GM23248 (cell line): ENCODE data around the gene DCDC1. TPM values are rescaled to one million over a fixed set of nuclear protein-coding genes. Genes with fewer than 3 reads are reported as not detected.

Source experiments
- DNase-seq: peaks from one replicate; pipeline ENCODE4 v3.0.0-alpha.2; 2015
- H2AFZ ChIP-seq: fragments of 200-600 bp; sonication (generic); 2 replicates; pipeline ENCODE4 v1.6.1; 2016; ENCODE audit warnings: antibody characterized with exemption
- H3F3A ChIP-seq: fragments of 200-600 bp; sonication (generic); 2 replicates; pipeline ENCODE4 v1.6.1; 2016; ENCODE audit warnings: mild to moderate bottlenecking, antibody characterized with exemption, mixed run types; ENCODE audit not compliant: insufficient read depth
- H3K27ac ChIP-seq: fragments of 200-600 bp; sonication (generic); 2 replicates; pipeline ENCODE4 v1.5.1; 2016; ENCODE audit warnings: mild to moderate bottlenecking
- H3K27me3 ChIP-seq: fragments of 200-600 bp; sonication (generic); replicated peaks from 2 replicates; pipeline ENCODE4 v1.6.1; 2016; ENCODE audit warnings: mild to moderate bottlenecking; ENCODE audit not compliant: insufficient read depth
- H3K36me3 ChIP-seq: fragments of 200-600 bp; sonication (generic); 2 replicates; pipeline ENCODE4 v1.6.1; 2016; ENCODE audit warnings: low read depth, mild to moderate bottlenecking
- H3K4me1 ChIP-seq: fragments of 200-600 bp; sonication (generic); 2 replicates; pipeline ENCODE4 v1.6.1; 2016; ENCODE audit warnings: mild to moderate bottlenecking; ENCODE audit not compliant: insufficient read depth
- H3K4me2 ChIP-seq: fragments of 200-600 bp; sonication (generic); one replicate; pipeline ENCODE4 v1.6.1; 2016; ENCODE audit warnings: mild to moderate bottlenecking; ENCODE audit not compliant: unreplicated experiment
- H3K4me3 ChIP-seq: fragments of 200-600 bp; sonication (generic); 2 replicates; pipeline ENCODE4 v1.5.1; 2016; ENCODE audit warnings: mild to moderate bottlenecking
- H3K79me2 ChIP-seq: fragments of 200-600 bp; sonication (generic); 2 replicates; pipeline ENCODE4 v1.6.1; 2016; ENCODE audit warnings: mild to moderate bottlenecking; ENCODE audit not compliant: insufficient read depth
- H3K9ac ChIP-seq: fragments of 200-600 bp; sonication (generic); 2 replicates; pipeline ENCODE4 v1.6.1; 2016; ENCODE audit warnings: mild to moderate bottlenecking
- H3K9me2 ChIP-seq: fragments of 200-600 bp; sonication (generic); 2 replicates; pipeline ENCODE4 v1.6.1; 2016; ENCODE audit warnings: mixed run types, mild to moderate bottlenecking, moderate library complexity; ENCODE audit not compliant: insufficient read depth
- H3K9me3 ChIP-seq: fragments of 200-600 bp; sonication (generic); one replicate; pipeline ENCODE4 v1.6.1; 2017; ENCODE audit warnings: low read depth
- H4K20me1 ChIP-seq: fragments of 200-600 bp; sonication (generic); 2 replicates; pipeline ENCODE4 v1.6.0; 2016; ENCODE audit not compliant: insufficient read depth
- EZH2 ChIP-seq: fragments of 200-600 bp; sonication (generic); IDR thresholded peaks from 2 replicates; pipeline ENCODE4 v1.6.1; 2018; ENCODE audit warnings: antibody characterized with exemption, mild to moderate bottlenecking; ENCODE audit not compliant: insufficient read depth, poor library complexity, severe bottlenecking
- EZH2phosphoT487 ChIP-seq: fragments of 200-600 bp; sonication (generic); IDR thresholded peaks from 2 replicates; pipeline ENCODE4 v1.6.1; 2018; ENCODE audit warnings: antibody characterized with exemption, moderate library complexity, mild to moderate bottlenecking, low read depth; ENCODE audit not compliant: insufficient read depth
- WGBS, 2 experiments: methylation state at CpG; one replicate each; pipeline ENCODE4 v1.1.6; 2015 to 2017; ENCODE audit warnings: low lambda C conversion rate in 2 of 2, low coverage in 1 of 2; ENCODE audit errors: missing lambda C conversion rate in 2 of 2; 5-methylcytosine and 5-hydroxymethylcytosine counted together
- in situ Hi-C: fragments of 300-500 bp; cut with MboI; formaldehyde crosslinking; loops from 2 replicates; pipeline ENCODE4 v1.15.0; 2020
- polyA plus RNA-seq: library from polyadenylated mRNA; unstranded; fragments of >200 nt; fragmentation: Nextera tagmentation; extraction: Ambion mirVana; gene quantifications from 2 replicates; pipeline ENCODE4 v1.2.1, GENCODE V29; 2016
- total RNA-seq: library from RNA; depleted of rRNA; stranded (reverse); fragments of >200 nt; shearing (Covaris generic); gene quantifications from 2 replicates; pipeline ENCODE4 v1.2.3, GENCODE V29; 2014

The DCDC1 gene
- total and polyA plus RNA-seq, 2 experiments from 2014 or later = not detected

DNA sequence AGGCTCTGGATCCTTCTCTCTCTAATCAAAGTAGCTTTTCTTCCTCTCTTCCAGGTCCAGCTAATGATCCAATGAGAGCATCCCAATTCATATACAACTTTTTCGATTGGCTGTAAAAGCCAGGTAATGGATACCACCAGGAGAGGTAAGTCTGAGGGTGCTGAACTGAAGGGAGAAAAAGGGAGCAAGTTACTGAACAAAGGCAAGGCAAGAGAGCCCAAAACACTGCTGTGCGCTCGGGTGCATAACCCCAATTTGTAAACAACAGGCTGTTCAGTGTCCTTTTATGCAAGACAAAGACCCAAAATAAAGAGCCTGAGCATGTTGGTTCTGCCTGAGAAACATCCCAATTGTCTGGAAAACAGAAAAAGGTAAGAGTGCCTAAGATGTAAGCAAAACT, 260.1 kb downstream of the DCDC1 start:
- Histone ChIP-seq H3K27ac (no peak overlapping the region), H4K20me1 (no peaks in the 10 kb centered on the region), H3K4me3 (no peak overlapping the region), H3K4me1 (no peaks in the 10 kb centered on the region), H3K9ac (no peak overlapping the region), H3K36me3 (no peaks in the 10 kb centered on the region), H3K9me3 (no peaks in the 10 kb centered on the region), H3K9me2 (no peaks in the 10 kb centered on the region), H3K79me2 (no peaks in the 10 kb centered on the region), H2AFZ (no peak overlapping the region), H3K27me3 (no peaks in the 10 kb centered on the region), H3F3A (no peaks in the 10 kb centered on the region), H3K4me2 (no peak overlapping the region)
- in situ Hi-C loops = loop anchor here (25.0 kb wide), 1 partner anchor 1078 kb away; no protein-coding TSS in a partner anchor
- WGBS, 2 experiments = 66 to 70% methylated on average over 3 of the region's 3 CpGs
- no peak for DNase-seq
- TF ChIP-seq EZH2 = no peak
- no peak for TF ChIP-seq EZH2phosphoT487

DNA sequence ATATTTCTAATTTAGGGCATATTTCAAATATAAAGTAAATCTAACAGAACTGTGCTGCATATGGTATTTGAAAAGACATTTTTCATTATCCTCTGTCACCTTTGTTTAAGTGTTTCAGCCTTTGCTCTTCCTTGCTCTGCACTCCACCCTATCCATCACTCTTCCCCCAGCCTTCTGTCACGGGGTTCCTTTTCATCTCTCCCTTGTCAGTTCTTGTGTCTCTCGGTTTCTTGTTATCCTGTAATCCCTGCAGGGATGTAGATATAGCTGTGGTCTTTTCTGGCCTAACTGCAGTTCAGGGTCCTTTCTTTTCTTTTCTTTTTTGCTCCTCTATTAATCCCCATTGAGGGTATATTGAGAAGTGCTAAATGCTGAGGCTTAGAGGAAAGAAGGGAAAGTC, 261.9 kb downstream of the DCDC1 start:
- Histone ChIP-seq H3K79me2 (no peaks in the 10 kb centered on the region), H4K20me1 (no peaks in the 10 kb centered on the region), H3K27me3 (no peaks in the 10 kb centered on the region), H3K9me2 (no peaks in the 10 kb centered on the region), H3K4me1 (no peaks in the 10 kb centered on the region), H3K9ac (no peak overlapping the region), H3K9me3 (no peaks in the 10 kb centered on the region), H3K36me3 (no peaks in the 10 kb centered on the region), H3K4me2 (no peak overlapping the region), H2AFZ (no peak overlapping the region), H3K27ac (no peak overlapping the region), H3F3A (no peaks in the 10 kb centered on the region), H3K4me3 (no peak overlapping the region)
- in situ Hi-C loops = loop anchor here (25.0 kb wide), 1 partner anchor 1080 kb away; no protein-coding TSS in a partner anchor
- DNase-seq = no peak
- TF ChIP-seq EZH2phosphoT487 = no peak
- no peak for TF ChIP-seq EZH2
- 21 to 38% methylated on average over 2 of the region's 2 CpGs for WGBS, 2 experiments

DNA sequence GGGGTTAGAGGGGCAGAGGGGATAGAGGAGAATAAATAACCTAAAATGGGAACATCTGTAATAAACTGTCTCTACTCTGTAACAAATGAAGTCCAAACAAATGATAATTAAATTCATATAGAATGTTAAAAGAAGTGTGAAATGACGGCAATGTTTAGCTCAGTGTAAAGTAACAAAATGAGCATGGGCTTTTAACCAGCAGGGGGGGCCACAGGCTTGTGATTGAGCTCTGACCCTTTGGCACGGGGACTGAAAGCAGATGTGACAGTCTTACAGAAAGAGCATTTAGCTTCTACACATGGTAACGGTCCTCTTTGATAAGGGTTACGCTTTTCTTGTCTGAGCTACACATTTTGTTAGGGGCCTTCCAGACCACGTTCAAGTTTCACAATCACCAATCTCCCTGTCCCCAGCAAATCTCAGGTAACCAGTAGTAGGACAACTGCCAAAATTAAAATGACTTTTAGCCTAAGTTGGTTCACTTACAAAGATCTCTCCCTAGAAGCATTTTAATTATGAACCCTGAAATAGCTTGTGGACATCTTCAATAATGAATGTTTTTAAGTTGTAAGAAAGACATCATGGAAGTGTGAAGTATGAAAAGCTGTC, 262.5 kb downstream of the DCDC1 start:
- WGBS, 2 experiments = 0 to 1% methylated on average over 5 of the region's 5 CpGs
- Histone ChIP-seq H3K9me2 (no peaks in the 10 kb centered on the region), H3K36me3 (no peaks in the 10 kb centered on the region), H3K4me1 (no peaks in the 10 kb centered on the region), H3F3A (no peaks in the 10 kb centered on the region), H3K27me3 (no peaks in the 10 kb centered on the region), H2AFZ (peak overlapping the region; percentile 2; the same call in 1 of the 2 replicates), H3K9ac (no peak overlapping the region), H3K27ac (no peak overlapping the region), H3K79me2 (no peaks in the 10 kb centered on the region), H3K4me3 (no peak overlapping the region), H3K9me3 (no peaks in the 10 kb centered on the region), H3K4me2 (no peak overlapping the region), H4K20me1 (no peaks in the 10 kb centered on the region)
- DNase-seq = peak; percentile 64
- in situ Hi-C loops = loop anchor here (25.0 kb wide), 1 partner anchor 1080 kb away; no protein-coding TSS in a partner anchor
- TF ChIP-seq EZH2 (no peak), EZH2phosphoT487 (no peak)

DNA sequence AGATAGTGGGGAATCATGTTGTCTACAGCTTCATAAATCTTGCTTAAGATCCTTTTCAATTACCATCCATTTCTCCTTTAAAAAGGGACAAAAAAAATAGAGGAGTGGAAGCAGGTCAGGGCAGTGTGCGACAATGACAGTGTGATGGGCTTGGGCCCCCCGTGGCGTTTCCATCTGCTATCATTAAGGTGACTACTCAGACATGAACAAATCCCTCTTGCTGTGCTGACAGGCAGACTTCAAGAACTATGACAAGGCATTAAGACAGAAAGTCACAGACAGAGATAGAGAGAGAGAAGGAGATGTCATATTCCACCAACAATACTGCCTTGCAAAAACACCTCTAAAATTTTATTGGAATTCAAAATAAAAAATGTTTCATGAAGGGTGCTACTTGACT, 263.2 kb downstream of the DCDC1 start:
- WGBS, 2 experiments = 10 to 13% methylated on average over 3 of the region's 3 CpGs

More for the DNA sequence above, 263.2 kb downstream of the DCDC1 start:
- Histone ChIP-seq H3K27me3 (no peaks in the 10 kb centered on the region), H3K4me3 (no peak overlapping the region), H4K20me1 (no peaks in the 10 kb centered on the region), H3K79me2 (no peaks in the 10 kb centered on the region), H2AFZ (no peak overlapping the region), H3F3A (no peaks in the 10 kb centered on the region), H3K36me3 (no peaks in the 10 kb centered on the region), H3K4me2 (no peak overlapping the region), H3K9me3 (no peaks in the 10 kb centered on the region), H3K9me2 (no peaks in the 10 kb centered on the region), H3K9ac (no peak overlapping the region), H3K4me1 (no peaks in the 10 kb centered on the region), H3K27ac (no peak overlapping the region)
- TF ChIP-seq EZH2phosphoT487 = no peak
- TF ChIP-seq EZH2 = no peak
- in situ Hi-C loops = loop anchor here (25.0 kb wide), 1 partner anchor 1081 kb away; no protein-coding TSS in a partner anchor
- no peak for DNase-seq
